ENCODE data around the gene INSIG2. TPM values are rescaled to one million over a fixed set of nuclear protein-coding genes. Genes with fewer than 3 reads are reported as not detected.

The INSIG2 gene
- total and polyA plus RNA-seq, 9 of the 15 experiments (the other 6 are each of a cell fraction or from before 2014, with no cell fraction given): 1.5 to 34.2 (median 6.4) TPM

- H3K9me3 ChIP-seq (replicated peaks; ENCODE audit: control insufficient read depth, insufficient read depth, low read depth, low read length): no peaks in the 10 kb centered on the region
- DNase-seq (ENCODE audit: extremely low read depth in 1 of 4, low spot score in 3 of 4): no peak
- H3K9me1 ChIP-seq (ENCODE audit: control insufficient read depth, insufficient read depth, low read length): no peaks in the 10 kb centered on the region
- 0% methylated on average over 4 of the region's 4 CpGs for WGBS (ENCODE audit: insufficient coverage, low coverage, missing lambda C conversion rate)
- intact Hi-C loops (cut with micrococcal nuclease) (no loop called here), in situ Hi-C loops (cut with MboI) (no loop called here)
- H3K27me3 ChIP-seq (ENCODE audit: control insufficient read depth in 2 of 2, insufficient read depth in 2 of 2, low read length in 2 of 2): peaks cover 16 to 27% of the 10 kb centered on the region in 2 experiments
- no peaks in the 10 kb centered on the region for H3K36me3 ChIP-seq (ENCODE audit: control insufficient read depth, insufficient read depth, low read length)
- no peak for ATAC-seq
- H3K27ac ChIP-seq (ENCODE audit: extremely low read depth, low read depth, low read length): no peak overlapping the region
- no peak overlapping the region for H3K4me2 ChIP-seq (ENCODE audit: insufficient read depth, low read length)
- H2AFZ ChIP-seq (ENCODE audit: low read depth, low read length): no peak overlapping the region
- CTCF ChIA-PET (ENCODE audit: low intra/inter-chr PET ratio): no interaction called here
- BruUV-seq (replicated peaks): no TSS peak
- H4K20me1 ChIP-seq (replicated peaks; ENCODE audit: control insufficient read depth, insufficient read depth, low read length): 0 out of 2 replicates have a peak, but pooled peaks cover under 1% of the 10 kb centered on the region
- POLR2A ChIA-PET: no interaction called here
- no peaks in the 10 kb centered on the region for H3K79me2 ChIP-seq (ENCODE audit: control insufficient read depth, insufficient read depth, low read length)
- no peak overlapping the region for H3K4me3 ChIP-seq
- H3K4me1 ChIP-seq (replicated peaks in 1 of 2; ENCODE audit: control insufficient read depth in 2 of 2, insufficient read depth in 2 of 2, low read length in 2 of 2): no peaks in the 10 kb centered on the region
- no peak for FAIRE-seq
- no peak overlapping the region for H3K9ac ChIP-seq (ENCODE audit: insufficient read depth in 1 of 2, low read depth in 2 of 2, low read length in 2 of 2)
- no peak for TF ChIP-seq SMARCA5 (IDR thresholded peaks at IDR 0.05)
- no peak for TF ChIP-seq ZNF79 (CRISPR knock-in tag; IDR thresholded peaks at IDR 0.05; ENCODE audit: low read depth)
- TF ChIP-seq, protein P1, sequence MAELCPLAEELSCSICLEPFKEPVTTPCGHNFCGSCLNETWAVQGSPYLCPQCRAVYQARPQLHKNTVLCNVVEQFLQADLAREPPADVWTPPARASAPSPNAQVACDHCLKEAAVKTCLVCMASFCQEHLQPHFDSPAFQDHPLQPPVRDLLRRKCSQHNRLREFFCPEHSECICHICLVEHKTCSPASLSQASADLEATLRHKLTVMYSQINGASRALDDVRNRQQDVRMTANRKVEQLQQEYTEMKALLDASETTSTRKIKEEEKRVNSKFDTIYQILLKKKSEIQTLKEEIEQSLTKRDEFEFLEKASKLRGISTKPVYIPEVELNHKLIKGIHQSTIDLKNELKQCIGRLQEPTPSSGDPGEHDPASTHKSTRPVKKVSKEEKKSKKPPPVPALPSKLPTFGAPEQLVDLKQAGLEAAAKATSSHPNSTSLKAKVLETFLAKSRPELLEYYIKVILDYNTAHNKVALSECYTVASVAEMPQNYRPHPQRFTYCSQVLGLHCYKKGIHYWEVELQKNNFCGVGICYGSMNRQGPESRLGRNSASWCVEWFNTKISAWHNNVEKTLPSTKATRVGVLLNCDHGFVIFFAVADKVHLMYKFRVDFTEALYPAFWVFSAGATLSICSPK (IDR thresholded peaks at IDR 0.05; ENCODE audit: borderline replicate concordance): no peak
- TF ChIP-seq ETV1 (tag; conservative IDR thresholded peaks at IDR 0.05; ENCODE audit: low read depth): no peak
- TF ChIP-seq, protein P2, sequence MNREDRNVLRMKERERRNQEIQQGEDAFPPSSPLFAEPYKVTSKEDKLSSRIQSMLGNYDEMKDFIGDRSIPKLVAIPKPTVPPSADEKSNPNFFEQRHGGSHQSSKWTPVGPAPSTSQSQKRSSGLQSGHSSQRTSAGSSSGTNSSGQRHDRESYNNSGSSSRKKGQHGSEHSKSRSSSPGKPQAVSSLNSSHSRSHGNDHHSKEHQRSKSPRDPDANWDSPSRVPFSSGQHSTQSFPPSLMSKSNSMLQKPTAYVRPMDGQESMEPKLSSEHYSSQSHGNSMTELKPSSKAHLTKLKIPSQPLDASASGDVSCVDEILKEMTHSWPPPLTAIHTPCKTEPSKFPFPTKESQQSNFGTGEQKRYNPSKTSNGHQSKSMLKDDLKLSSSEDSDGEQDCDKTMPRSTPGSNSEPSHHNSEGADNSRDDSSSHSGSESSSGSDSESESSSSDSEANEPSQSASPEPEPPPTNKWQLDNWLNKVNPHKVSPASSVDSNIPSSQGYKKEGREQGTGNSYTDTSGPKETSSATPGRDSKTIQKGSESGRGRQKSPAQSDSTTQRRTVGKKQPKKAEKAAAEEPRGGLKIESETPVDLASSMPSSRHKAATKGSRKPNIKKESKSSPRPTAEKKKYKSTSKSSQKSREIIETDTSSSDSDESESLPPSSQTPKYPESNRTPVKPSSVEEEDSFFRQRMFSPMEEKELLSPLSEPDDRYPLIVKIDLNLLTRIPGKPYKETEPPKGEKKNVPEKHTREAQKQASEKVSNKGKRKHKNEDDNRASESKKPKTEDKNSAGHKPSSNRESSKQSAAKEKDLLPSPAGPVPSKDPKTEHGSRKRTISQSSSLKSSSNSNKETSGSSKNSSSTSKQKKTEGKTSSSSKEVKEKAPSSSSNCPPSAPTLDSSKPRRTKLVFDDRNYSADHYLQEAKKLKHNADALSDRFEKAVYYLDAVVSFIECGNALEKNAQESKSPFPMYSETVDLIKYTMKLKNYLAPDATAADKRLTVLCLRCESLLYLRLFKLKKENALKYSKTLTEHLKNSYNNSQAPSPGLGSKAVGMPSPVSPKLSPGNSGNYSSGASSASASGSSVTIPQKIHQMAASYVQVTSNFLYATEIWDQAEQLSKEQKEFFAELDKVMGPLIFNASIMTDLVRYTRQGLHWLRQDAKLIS (CRISPR knock-in tag; IDR thresholded peaks at IDR 0.05): no peak
- TF ChIP-seq ZNF717 (CRISPR knock-in tag; IDR thresholded peaks at IDR 0.05): no peak
- TF ChIP-seq HDGF (IDR thresholded peaks at IDR 0.05): no peak
- no peak for TF ChIP-seq ZNF274 (IDR thresholded peaks at IDR 0.05; ENCODE audit: borderline replicate concordance, low read depth, low read length)
- no peak for TF ChIP-seq ZFP36 (IDR thresholded peaks at IDR 0.05; ENCODE audit: low read depth, low read length, partially characterized antibody)
- no peak for TF ChIP-seq TCF7L2 (IDR thresholded peaks at IDR 0.05; ENCODE audit: low read depth, low read length)
- TF ChIP-seq ZBTB8A (IDR thresholded peaks at IDR 0.05; ENCODE audit: partially characterized antibody): no peak
- no peak for TF ChIP-seq ETV6 (IDR thresholded peaks at IDR 0.05; ENCODE audit: borderline replicate concordance in 1 of 2, low read depth in 2 of 2, low read length in 1 of 2)
- TF ChIP-seq ETV6 (CRISPR knock-in tag; IDR thresholded peaks at IDR 0.05; ENCODE audit: borderline replicate concordance): no peak
- no peak for TF ChIP-seq TAF9B (IDR thresholded peaks at IDR 0.05; ENCODE audit: partially characterized antibody)
- no peak for TF ChIP-seq RHOXF2B (CRISPR knock-in tag; conservative IDR thresholded peaks at IDR 0.05)
- no peak for TF ChIP-seq RBM34 (IDR thresholded peaks at IDR 0.05; ENCODE audit: borderline replicate concordance, insufficient read depth, low read length)
- TF ChIP-seq JUND (IDR thresholded peaks at IDR 0.05; ENCODE audit: borderline replicate concordance, low read depth, low read length): no peak
- TF ChIP-seq JUND (tag; IDR thresholded peaks at IDR 0.05; ENCODE audit: borderline replicate concordance, low read depth, low read length): no peak
These were observed 31.0 kb downstream of the INSIG2 start for GRCh38 chr2:118119158-118119727.
